Measurements from ENCODE around the gene ZFHX3. TPM values are rescaled to one million over a fixed set of nuclear protein-coding genes. Genes with fewer than 3 reads are reported as not detected.

The ZFHX3 gene
- total RNA-seq, 1 experiment from 2014 or later, result 1.5 TPM

DNA sequence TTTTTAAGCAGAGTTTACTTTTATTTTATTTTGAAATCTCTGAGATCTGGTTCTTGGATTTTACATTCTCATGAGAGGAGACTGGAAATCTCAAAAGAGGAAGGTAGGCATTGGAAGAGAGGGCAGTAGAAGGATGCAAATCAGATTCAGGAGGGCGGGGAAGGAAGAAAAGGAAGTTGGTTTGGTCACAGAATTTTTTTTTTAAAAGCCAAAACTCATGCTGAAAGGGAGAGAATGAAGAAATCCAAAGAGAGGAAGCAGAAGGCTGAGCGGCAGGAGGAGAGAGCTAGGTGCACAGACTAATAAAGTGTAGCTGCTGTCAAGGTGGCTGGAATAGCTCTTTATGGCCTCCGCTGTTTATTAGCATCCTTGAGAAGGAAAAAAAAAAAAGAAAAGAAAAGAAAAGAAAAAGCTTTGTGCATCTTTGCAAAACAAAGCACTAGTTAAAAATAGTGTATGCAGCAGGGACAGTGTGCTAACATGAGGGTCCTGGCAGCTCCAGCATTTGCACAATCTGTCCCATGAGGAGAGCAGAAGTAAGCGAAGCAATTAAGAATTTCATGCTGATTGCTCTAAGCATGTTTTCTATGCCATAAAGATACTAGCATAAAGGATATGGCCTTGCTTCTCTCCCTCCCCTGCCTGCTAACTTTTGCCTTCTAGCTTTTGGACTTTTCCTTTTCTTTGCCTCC is 194.2 kb downstream of the ZFHX3 start:
- Mint-ChIP-seq H3K4me1 (peaks cover 19% of the 10 kb centered on the region in 2 experiments), H3K4me3 (no peak overlapping the region), H3K9me3 (no peaks in the 10 kb centered on the region), H3K36me3 (ENCODE audit: insufficient read depth in 1 of 3, low read depth in 3 of 3) (no peaks in the 10 kb centered on the region), H3K27me3 (ENCODE audit: low read depth) (peaks cover 4% of the 10 kb centered on the region; the same call in 1 of the 2 replicates), H3K27ac (no peak overlapping the region; a peak in 1 of 7 replicates)
- H3K23me2 ChIP-seq (ENCODE audit: insufficient read length, low read depth, low read length, poor library complexity, severe bottlenecking), result no peaks in the 10 kb centered on the region
- no peak for TF ChIP-seq CTCF (conservative IDR thresholded peaks at IDR 0.05)
- no peak overlapping the region for H4K8ac ChIP-seq (replicated peaks; ENCODE audit: insufficient read length, low read depth, low read length)
- no peak for DNase-seq
- H3K27ac ChIP-seq (ENCODE audit: insufficient read length, low read depth, low read length), result no peak overlapping the region
- no peak overlapping the region for H2BK12ac ChIP-seq (ENCODE audit: insufficient read length, low read depth, low read length)
- no peak overlapping the region for H3K14ac ChIP-seq (ENCODE audit: insufficient read depth, low read length)
- H3K4me1 ChIP-seq (ENCODE audit: insufficient read depth, low read length), result peaks cover 3% of the 10 kb centered on the region; the same call in 1 of the 2 replicates
- no peak overlapping the region for H3T11ph ChIP-seq (ENCODE audit: low read length)
- no peak overlapping the region for H2BK120ac ChIP-seq (ENCODE audit: low read depth, low read length, poor library complexity, severe bottlenecking)
- H2BK15ac ChIP-seq (ENCODE audit: low read depth, low read length), result no peak overlapping the region
- H2BK20ac ChIP-seq (ENCODE audit: low read depth, low read length, poor library complexity, severe bottlenecking), result no peak overlapping the region
- H3K56ac ChIP-seq (ENCODE audit: insufficient read length, low read depth, low read length), result no peak overlapping the region
- H2BK5ac ChIP-seq (ENCODE audit: insufficient read length, low read length), result no peak overlapping the region
- H2AK5ac ChIP-seq (ENCODE audit: insufficient read length, low read length), result no peak overlapping the region
- H3K9me3 ChIP-seq (ENCODE audit: control insufficient read depth, low read depth, low read length), result no peaks in the 10 kb centered on the region
- no peak overlapping the region for H3K18ac ChIP-seq (ENCODE audit: insufficient read length, low read depth, low read length)
- no CpG with 5 or more reads among the region's 4 CpGs for WGBS (ENCODE audit: extremely low coverage, insufficient read length, low lambda C conversion rate)
- H4K20me1 ChIP-seq (ENCODE audit: control insufficient read depth, insufficient read depth, insufficient read length), result no peaks in the 10 kb centered on the region
- H3K4me2 ChIP-seq (ENCODE audit: insufficient read depth, insufficient read length, low read length), result no peak overlapping the region
- no peaks in the 10 kb centered on the region for H3K79me2 ChIP-seq (ENCODE audit: insufficient read depth, low read length)
- H3K27me3 ChIP-seq (ENCODE audit: insufficient read depth, low read length), result no peaks in the 10 kb centered on the region
- H3K23ac ChIP-seq (ENCODE audit: insufficient read length, low read depth, low read length), result no peak overlapping the region
- no peak overlapping the region for H2AFZ ChIP-seq (ENCODE audit: low read length)
- H3K79me1 ChIP-seq (ENCODE audit: insufficient read depth, low read depth, low read length, poor library complexity, severe bottlenecking), result no peaks in the 10 kb centered on the region
- no peak overlapping the region for H3K9ac ChIP-seq (ENCODE audit: extremely low read depth, insufficient read length, low read length)
- no peak overlapping the region for H4K91ac ChIP-seq (ENCODE audit: insufficient read length, low read depth, low read length)
- H4K5ac ChIP-seq (ENCODE audit: insufficient read length, low read depth, low read length), result no peak overlapping the region
- H3K4ac ChIP-seq (ENCODE audit: low read depth, low read length), result no peak overlapping the region

Data from H9 (cell line).